HEK293 (cell line): ENCODE measurements around the gene PRPF4.

Source experiments
- CTCF ChIA-PET: fragments of 350-600 bp; formaldehyde crosslinking; extraction: SDS; loops from one replicate; lab custom pipeline; 2021; ENCODE audit warnings: antibody characterized with exemption; lab: Yijun Ruan, JAX
- POLR2A ChIA-PET: fragments of 300-600 bp; formaldehyde crosslinking; extraction: SDS; loops from one replicate; lab custom pipeline; 2020; ENCODE audit warnings: antibody characterized with exemption, inconsistent platforms; lab: Yijun Ruan, JAX
- H3K27ac ChIP-seq: fragments of 200-500 bp; sonication (Bioruptor generic); 2 replicates; pipeline ENCODE4 v1.5.1; 2014; ENCODE audit warnings: low read depth, low read length, control low read depth, inconsistent platforms; ENCODE audit errors: extremely low read depth
- H3K36me3 ChIP-seq, 2 experiments: fragments of 200-500 bp in 1 of 2; sonication (Bioruptor generic) in 1 of 2; 1 replicate in 1 of 2; 2 replicates in 1 of 2; pipeline ENCODE4 v1.5.1; 2014 to 2017; ENCODE audit warnings: inconsistent platforms in 2 of 2, low read length in 2 of 2; ENCODE audit not compliant: control insufficient read depth in 2 of 2, insufficient read depth in 1 of 2
- H3K4me1 ChIP-seq: fragments of 200-500 bp; sonication (Bioruptor generic); 2 replicates; pipeline ENCODE4 v1.5.1; 2014; ENCODE audit warnings: mild to moderate bottlenecking, low read length, inconsistent platforms; ENCODE audit not compliant: control insufficient read depth, insufficient read depth
- H3K4me3 ChIP-seq: 2 replicates; pipeline ENCODE4 v1.5.1; 2011; ENCODE audit warnings: low read depth, mild to moderate bottlenecking, control low read depth, low read length, moderate library complexity
- H3K9me3 ChIP-seq: fragments of 200-500 bp; sonication (Bioruptor generic); 2 replicates; pipeline ENCODE4 v1.5.1; 2014; ENCODE audit warnings: low read depth, low read length, inconsistent platforms; ENCODE audit not compliant: control insufficient read depth, insufficient read depth
- GLIS2 ChIP-seq: fragments of 450-650 bp; formaldehyde crosslinking; IDR thresholded peaks from 2 replicates; pipeline ENCODE4 v1.5.1; 2016; ENCODE audit warnings: missing biosample characterization, missing genetic modification characterization
- HOXD13 ChIP-seq: sonication (generic); formaldehyde crosslinking; IDR thresholded peaks from 2 replicates; pipeline ENCODE4 v1.8.0; 2022; ENCODE audit warnings: missing genetic modification reagents, borderline replicate concordance
- KLF1 ChIP-seq: fragments of 450-650 bp; formaldehyde crosslinking; IDR thresholded peaks from 2 replicates; pipeline ENCODE4 v1.5.1; 2016; ENCODE audit warnings: missing biosample characterization, missing genetic modification characterization
- TRIM28 ChIP-seq: IDR thresholded peaks from 2 replicates; pipeline ENCODE4 v1.6.1; 2011; ENCODE audit warnings: low read length, control low read depth, borderline replicate concordance
- YY1 ChIP-seq: fragments of 450-650 bp; formaldehyde crosslinking; IDR thresholded peaks from 2 replicates; pipeline ENCODE4 v1.5.1; 2018; ENCODE audit warnings: missing biosample characterization, missing genetic modification characterization
- ZBTB21 ChIP-seq: fragments of 450-650 bp; formaldehyde crosslinking; IDR thresholded peaks from 2 replicates; pipeline ENCODE4 v1.5.1; 2017; ENCODE audit warnings: missing biosample characterization, missing genetic modification characterization
- ZBTB6 ChIP-seq: fragments of 450-650 bp; formaldehyde crosslinking; IDR thresholded peaks from 2 replicates; pipeline ENCODE4 v1.5.1; 2017; ENCODE audit warnings: missing biosample characterization, missing genetic modification characterization
- ZFHX2 ChIP-seq: fragments of 450-650 bp; formaldehyde crosslinking; conservative IDR thresholded peaks from 2 replicates; pipeline ENCODE4 v1.5.1; 2016; ENCODE audit warnings: missing biosample characterization, missing genetic modification characterization
- ZFP69B ChIP-seq: fragments of 450-650 bp; formaldehyde crosslinking; IDR thresholded peaks from 2 replicates; pipeline ENCODE4 v1.5.1; 2016; ENCODE audit warnings: missing biosample characterization, missing genetic modification characterization
- ZNF132 ChIP-seq: fragments of 450-650 bp; formaldehyde crosslinking; IDR thresholded peaks from 2 replicates; pipeline ENCODE4 v1.5.1; 2017; ENCODE audit warnings: missing biosample characterization, missing genetic modification characterization, borderline replicate concordance
- ZNF23 ChIP-seq: fragments of 450-650 bp; formaldehyde crosslinking; IDR thresholded peaks from 2 replicates; pipeline ENCODE4 v1.5.1; 2016; ENCODE audit warnings: missing biosample characterization, missing genetic modification characterization, borderline replicate concordance
- ZNF248 ChIP-seq: fragments of 450-650 bp; formaldehyde crosslinking; IDR thresholded peaks from 2 replicates; pipeline ENCODE4 v1.5.1; 2017; ENCODE audit warnings: missing biosample characterization, missing genetic modification characterization
- ZNF292 ChIP-seq: fragments of 450-650 bp; formaldehyde crosslinking; IDR thresholded peaks from 2 replicates; pipeline ENCODE4 v1.5.1; 2016; ENCODE audit warnings: low read depth, missing biosample characterization, missing genetic modification characterization, borderline replicate concordance
- ZNF341 ChIP-seq: fragments of 450-650 bp; formaldehyde crosslinking; IDR thresholded peaks from 2 replicates; pipeline ENCODE4; 2016; ENCODE audit warnings: low read depth, missing biosample characterization, missing genetic modification characterization
- ZNF366 ChIP-seq: fragments of 450-650 bp; formaldehyde crosslinking; conservative IDR thresholded peaks from 2 replicates; pipeline ENCODE4 v1.5.1; 2016; ENCODE audit warnings: missing biosample characterization, missing genetic modification characterization
- ZNF394 ChIP-seq: fragments of 450-650 bp; formaldehyde crosslinking; IDR thresholded peaks from 2 replicates; pipeline ENCODE4 v1.5.1; 2016; ENCODE audit warnings: missing biosample characterization, missing genetic modification characterization, mild to moderate bottlenecking, moderate library complexity, borderline replicate concordance
- ZNF501 ChIP-seq: fragments of 450-650 bp; formaldehyde crosslinking; IDR thresholded peaks from 2 replicates; pipeline ENCODE4 v1.5.1; 2016; ENCODE audit warnings: missing biosample characterization, missing genetic modification characterization
- ZNF596 ChIP-seq: fragments of 450-650 bp; IDR thresholded peaks from 2 replicates; pipeline ENCODE4 v1.5.0; 2018; ENCODE audit warnings: missing biosample characterization, mild to moderate bottlenecking, missing genetic modification characterization, moderate library complexity
- ZNF610 ChIP-seq: fragments of 450-650 bp; formaldehyde crosslinking; IDR thresholded peaks from 2 replicates; pipeline ENCODE4 v1.5.1; 2016; ENCODE audit warnings: missing biosample characterization, missing genetic modification characterization, borderline replicate concordance
- ZNF623 ChIP-seq: fragments of 450-650 bp; formaldehyde crosslinking; IDR thresholded peaks from 2 replicates; pipeline ENCODE4 v1.5.1; 2016; ENCODE audit warnings: missing biosample characterization, missing genetic modification characterization
- ZNF626 ChIP-seq: fragments of 450-650 bp; sonication (Bioruptor Pico); formaldehyde crosslinking; IDR thresholded peaks from 2 replicates; pipeline ENCODE4 v1.5.1; 2018; ENCODE audit warnings: missing biosample characterization, missing genetic modification characterization, inconsistent platforms
- ZNF692 ChIP-seq: fragments of 450-650 bp; formaldehyde crosslinking; IDR thresholded peaks from 2 replicates; pipeline ENCODE4 v1.5.1; 2016; ENCODE audit warnings: missing biosample characterization, missing genetic modification characterization
- TF ChIP-seq, protein P1 (sequence below): fragments of 450-650 bp; formaldehyde crosslinking; IDR thresholded peaks from 2 replicates; pipeline ENCODE4 v1.5.1; 2017; ENCODE audit warnings: missing biosample characterization, missing genetic modification characterization
- TF ChIP-seq, protein P2 (sequence below): fragments of 450-650 bp; formaldehyde crosslinking; IDR thresholded peaks from 2 replicates; pipeline ENCODE4 v1.5.1; 2017; ENCODE audit warnings: missing biosample characterization, missing genetic modification characterization

PRPF4 gene

DNA sequence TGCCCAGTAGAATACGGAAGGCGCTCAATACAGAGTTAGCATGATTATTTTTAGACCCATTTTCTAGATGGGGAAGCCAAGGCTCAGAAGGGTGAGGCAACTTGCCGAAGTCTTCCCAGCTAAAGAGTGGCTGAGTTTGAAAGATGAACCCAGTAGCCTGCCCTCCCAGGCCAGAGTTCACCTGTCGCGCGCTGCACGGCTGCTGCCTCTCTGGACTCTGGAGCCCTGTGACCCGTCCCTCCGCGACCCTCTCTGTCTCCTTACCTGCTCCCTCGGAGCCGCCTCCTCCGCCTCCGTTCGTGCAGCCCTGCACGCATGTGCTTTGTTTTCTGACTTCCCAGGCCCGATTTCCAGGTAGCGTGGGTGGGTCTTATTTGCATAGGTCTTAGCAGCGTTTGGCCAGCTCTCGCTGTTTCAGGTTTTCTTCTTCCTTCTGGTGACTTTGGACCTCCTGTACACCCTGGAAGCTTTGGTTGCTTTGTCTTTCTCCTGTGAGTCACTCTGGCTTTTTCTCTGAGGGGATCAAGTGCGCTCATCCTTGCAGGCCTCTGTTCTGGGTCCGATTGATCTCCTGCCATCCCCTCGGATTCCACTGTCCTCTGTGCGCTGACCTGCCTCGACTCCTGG lies 27.4 kb downstream of the PRPF4 start, which contains the start of gene RNF183:
Gene RNF183, minus strand, starts transcription at position 585 of the 627 bp plus-strand sequence. CDS start 5,192 bp downstream, outside the sequence.
- Histone ChIP-seq H3K27ac (no peak within 1 kb of the TSS), H3K36me3 (no peaks in the 10 kb centered on the region), H3K4me1 (no peaks in the 10 kb centered on the region), H3K9me3 (no peaks in the 10 kb centered on the region), H3K4me3 (no peak within 1 kb of the TSS)
- TF ChIP-seq ZNF292 (tag by site-specific recombination) (no peak), KLF1 (tag by site-specific recombination) (no peak), ZFP69B (tag by site-specific recombination) (no peak), ZBTB6 (tag by site-specific recombination) (no peak), ZNF132 (tag by site-specific recombination) (no peak), ZNF341 (tag by site-specific recombination) (no peak), ZNF610 (no peak), TRIM28 (no peak)
- TF ChIP-seq, protein P1, sequence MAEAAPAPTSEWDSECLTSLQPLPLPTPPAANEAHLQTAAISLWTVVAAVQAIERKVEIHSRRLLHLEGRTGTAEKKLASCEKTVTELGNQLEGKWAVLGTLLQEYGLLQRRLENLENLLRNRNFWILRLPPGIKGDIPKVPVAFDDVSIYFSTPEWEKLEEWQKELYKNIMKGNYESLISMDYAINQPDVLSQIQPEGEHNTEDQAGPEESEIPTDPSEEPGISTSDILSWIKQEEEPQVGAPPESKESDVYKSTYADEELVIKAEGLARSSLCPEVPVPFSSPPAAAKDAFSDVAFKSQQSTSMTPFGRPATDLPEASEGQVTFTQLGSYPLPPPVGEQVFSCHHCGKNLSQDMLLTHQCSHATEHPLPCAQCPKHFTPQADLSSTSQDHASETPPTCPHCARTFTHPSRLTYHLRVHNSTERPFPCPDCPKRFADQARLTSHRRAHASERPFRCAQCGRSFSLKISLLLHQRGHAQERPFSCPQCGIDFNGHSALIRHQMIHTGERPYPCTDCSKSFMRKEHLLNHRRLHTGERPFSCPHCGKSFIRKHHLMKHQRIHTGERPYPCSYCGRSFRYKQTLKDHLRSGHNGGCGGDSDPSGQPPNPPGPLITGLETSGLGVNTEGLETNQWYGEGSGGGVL (tag by site-specific recombination): no peak
- TF ChIP-seq, protein P2, sequence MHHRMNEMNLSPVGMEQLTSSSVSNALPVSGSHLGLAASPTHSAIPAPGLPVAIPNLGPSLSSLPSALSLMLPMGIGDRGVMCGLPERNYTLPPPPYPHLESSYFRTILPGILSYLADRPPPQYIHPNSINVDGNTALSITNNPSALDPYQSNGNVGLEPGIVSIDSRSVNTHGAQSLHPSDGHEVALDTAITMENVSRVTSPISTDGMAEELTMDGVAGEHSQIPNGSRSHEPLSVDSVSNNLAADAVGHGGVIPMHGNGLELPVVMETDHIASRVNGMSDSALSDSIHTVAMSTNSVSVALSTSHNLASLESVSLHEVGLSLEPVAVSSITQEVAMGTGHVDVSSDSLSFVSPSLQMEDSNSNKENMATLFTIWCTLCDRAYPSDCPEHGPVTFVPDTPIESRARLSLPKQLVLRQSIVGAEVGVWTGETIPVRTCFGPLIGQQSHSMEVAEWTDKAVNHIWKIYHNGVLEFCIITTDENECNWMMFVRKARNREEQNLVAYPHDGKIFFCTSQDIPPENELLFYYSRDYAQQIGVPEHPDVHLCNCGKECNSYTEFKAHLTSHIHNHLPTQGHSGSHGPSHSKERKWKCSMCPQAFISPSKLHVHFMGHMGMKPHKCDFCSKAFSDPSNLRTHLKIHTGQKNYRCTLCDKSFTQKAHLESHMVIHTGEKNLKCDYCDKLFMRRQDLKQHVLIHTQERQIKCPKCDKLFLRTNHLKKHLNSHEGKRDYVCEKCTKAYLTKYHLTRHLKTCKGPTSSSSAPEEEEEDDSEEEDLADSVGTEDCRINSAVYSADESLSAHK (tag by site-specific recombination): no peak
- CTCF ChIA-PET: interaction anchor here (0.6 kb wide), 1 partner anchor 357 kb away, joined by 3 read pairs; no protein-coding TSS in a partner anchor
- POLR2A ChIA-PET: no interaction called here

DNA sequence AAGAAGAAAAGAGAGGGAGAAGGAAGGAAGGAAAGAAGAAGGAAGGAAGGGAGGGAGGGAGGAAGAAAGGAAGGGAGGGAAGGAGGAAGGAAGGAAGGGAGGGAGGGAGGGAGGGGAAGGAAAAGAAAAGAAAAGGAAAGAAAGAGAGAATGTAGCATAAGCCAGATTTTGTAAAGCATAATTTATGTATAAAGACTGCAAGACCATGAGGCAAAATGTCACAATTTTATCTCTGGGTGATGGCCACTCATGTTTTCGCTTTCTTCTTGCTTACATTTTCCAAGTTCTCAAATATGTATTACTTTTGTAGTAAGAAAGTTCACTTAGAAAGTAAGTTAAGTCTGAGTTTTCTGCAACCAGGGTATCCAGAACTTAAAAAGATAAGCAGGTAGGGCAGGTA lies 31.1 kb downstream of the PRPF4 start:
- ChIA-PET POLR2A (no interaction called here), CTCF (interaction anchor here (0.7 to 0.9 kb wide), 2 partner anchors 11 kb away, joined by 3 to 4 read pairs; no protein-coding TSS in a partner anchor)
- H3K36me3 ChIP-seq: no peaks in the 10 kb centered on the region
- H3K9me3 ChIP-seq: no peaks in the 10 kb centered on the region
- no peaks in the 10 kb centered on the region for H3K4me1 ChIP-seq
- TF ChIP-seq ZNF366 (peak; percentile 27; the same call in 1 of the 2 replicates), ZFHX2 (tag by site-specific recombination) (no peak)
- no peak overlapping the region for H3K4me3 ChIP-seq
- no peak overlapping the region for H3K27ac ChIP-seq

GRCh38 chr9:113307396-113307975 lies 32.0 kb downstream of the PRPF4 start:
- CTCF ChIA-PET: interaction anchor here (0.8 to 3.6 kb wide), 6 partner anchors 11 to 76 kb away, joined by 3 to 26 read pairs (median 4); partner anchors contain the start of gene WDR31
- H3K27ac ChIP-seq: no peak overlapping the region
- no peaks in the 10 kb centered on the region for H3K4me1 ChIP-seq
- POLR2A ChIA-PET: no interaction called here
- H3K4me3 ChIP-seq: no peak overlapping the region
- no peaks in the 10 kb centered on the region for H3K9me3 ChIP-seq
- H3K36me3 ChIP-seq: no peaks in the 10 kb centered on the region
- TF ChIP-seq ZNF23 (no peak), ZBTB21 (tag by site-specific recombination) (no peak), ZNF626 (tag by site-specific recombination) (no peak), GLIS2 (tag by site-specific recombination) (no peak), ZNF692 (tag by site-specific recombination) (no peak), ZNF248 (tag by site-specific recombination) (no peak), ZNF501 (no peak), HOXD13 (CRISPR knock-in tag) (no peak), ZNF394 (tag by site-specific recombination) (no peak), YY1 (tag by site-specific recombination) (no peak), ZNF596 (no peak), ZNF623 (tag by site-specific recombination) (no peak)
